HG03442 (cell line): Measurements from ENCODE around the gene CHRNA3.

Source experiments
- ATAC-seq: cut with Tn5 transposase; IDR thresholded peaks from one replicate; pipeline ENCODE4 v1.9.1; 2021; ENCODE audit warnings: mild to moderate bottlenecking, moderate library complexity; ENCODE audit not compliant: unreplicated experiment

Gene CHRNA3

DNA sequence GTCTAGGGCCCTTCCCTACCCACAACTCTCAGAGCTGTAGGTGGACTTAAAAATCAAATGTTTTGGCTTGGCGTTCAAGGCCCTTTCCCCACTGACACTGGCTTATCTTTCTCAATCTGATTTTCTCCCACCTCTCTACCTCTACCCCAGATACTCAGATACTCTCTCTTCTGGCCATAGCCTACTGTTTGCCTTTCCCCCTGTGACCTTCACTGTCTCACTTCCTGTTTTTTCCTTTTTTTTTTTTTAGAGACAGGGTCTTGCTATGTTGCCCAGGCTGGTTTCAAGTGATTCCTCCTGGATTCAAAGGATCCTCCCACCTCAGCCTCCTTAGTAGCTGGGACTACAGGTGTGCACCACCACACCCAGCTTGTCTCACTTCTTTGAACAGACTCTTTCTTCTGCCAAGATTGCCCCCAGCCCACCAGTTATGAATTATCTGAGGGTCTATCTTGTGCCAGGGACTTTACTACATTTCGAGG is 15.6 kb upstream of the CHRNA3 start:
- ATAC-seq = no peak

DNA sequence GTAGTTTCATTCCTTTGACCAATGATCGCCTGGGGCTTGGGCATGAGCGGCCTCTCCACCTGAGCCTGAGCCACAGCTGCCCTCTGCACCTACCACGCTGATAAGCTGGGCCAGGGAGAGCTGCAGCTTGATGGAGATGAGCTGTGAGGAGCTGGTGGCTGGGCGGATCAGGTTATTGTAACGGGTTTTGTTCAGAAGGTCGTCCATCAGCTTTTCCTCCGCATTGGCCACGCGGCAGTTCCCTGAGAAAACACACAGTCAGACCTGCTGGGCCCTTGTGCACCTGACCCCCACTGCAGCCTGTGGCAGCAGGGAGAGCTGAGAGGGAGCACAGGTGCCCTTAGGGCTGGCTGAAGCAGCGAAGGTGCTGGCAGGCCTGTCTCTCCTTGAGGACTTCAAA is 14.6 kb upstream of the CHRNA3 start:
- ATAC-seq = no peak

- ATAC-seq = no peak
These were observed 13.7 kb upstream of the CHRNA3 start for GRCh38 chr15:78634210-78635145.

- no peak for ATAC-seq
These were observed 12.6 kb upstream of the CHRNA3 start for GRCh38 chr15:78633348-78633747.

DNA sequence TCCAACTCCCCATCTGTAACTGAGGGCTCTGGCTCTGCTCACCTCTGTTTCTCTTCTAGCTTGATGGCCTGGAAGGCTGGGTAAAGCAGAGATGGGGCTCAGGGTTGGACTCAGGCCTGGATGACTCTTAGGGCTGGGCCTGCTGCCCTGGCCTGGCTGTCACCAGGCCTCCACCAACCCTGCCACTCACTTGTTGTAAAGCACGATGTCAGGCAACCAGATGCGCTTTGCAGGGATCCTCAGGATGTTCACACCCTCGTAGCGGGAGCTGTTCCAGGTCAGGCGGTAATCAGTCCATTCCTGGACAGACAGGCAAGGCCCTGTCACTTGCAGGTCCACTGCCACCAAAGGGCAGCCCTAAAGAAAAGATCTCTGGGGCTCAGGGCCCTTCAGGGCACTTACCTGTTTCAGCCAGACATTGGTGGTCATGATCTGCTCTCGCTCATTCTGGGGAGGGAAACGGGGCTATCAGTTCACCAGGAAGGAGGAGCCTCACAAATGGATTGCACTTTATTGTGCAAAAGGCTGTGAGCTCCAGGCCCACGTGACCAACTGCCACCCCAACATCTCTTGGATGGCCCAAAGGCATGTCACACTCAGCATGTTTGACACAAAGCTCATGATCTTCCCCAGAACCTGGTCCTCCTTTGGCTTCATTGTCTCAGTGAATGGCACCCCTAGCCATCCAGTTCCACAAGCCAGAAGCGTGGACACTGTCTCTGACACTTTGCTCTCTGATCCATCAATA is 10.3 kb upstream of the CHRNA3 start:
- ATAC-seq = no peak

DNA sequence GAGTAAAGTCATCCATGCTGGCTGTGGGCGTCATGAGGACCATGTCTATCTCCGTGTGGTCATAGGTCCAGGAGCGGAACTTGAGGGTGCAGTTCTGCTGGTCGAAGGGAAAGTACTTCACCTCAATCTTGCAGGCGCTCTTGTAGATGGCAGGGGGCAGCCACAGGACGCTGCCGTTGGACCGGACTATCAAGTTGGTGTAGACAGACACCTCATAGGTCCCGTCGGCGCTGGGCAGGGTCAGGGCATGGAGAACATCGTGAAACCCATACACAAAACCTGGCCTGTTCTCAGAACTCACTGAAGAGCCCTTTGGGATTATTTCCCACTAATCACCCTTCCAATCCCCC is 8.9 kb upstream of the CHRNA3 start:
- no peak for ATAC-seq

GRCh38 chr15:78629031-78629715 is 8.4 kb upstream of the CHRNA3 start:
- no peak for ATAC-seq

DNA sequence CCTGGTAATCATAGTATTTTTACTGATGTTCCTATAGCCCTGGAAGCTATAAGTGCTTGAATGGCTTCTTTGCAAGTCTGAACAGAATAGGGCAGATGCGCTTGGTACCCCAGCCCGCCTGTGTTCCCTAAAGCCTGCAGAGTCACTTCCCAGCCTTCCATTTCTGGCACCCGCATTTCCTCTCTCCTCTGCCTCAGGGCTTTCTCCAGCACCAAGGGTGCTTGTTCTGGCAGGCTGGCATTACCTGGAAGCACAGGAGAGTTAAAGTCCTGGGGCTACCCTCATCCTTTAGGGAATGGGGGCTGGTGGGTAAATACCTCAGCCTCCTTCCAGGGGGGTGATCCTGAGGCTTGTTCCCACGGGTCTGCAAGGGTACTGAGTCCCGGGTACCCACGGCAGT is 7.4 kb upstream of the CHRNA3 start:
- ATAC-seq = no peak

DNA sequence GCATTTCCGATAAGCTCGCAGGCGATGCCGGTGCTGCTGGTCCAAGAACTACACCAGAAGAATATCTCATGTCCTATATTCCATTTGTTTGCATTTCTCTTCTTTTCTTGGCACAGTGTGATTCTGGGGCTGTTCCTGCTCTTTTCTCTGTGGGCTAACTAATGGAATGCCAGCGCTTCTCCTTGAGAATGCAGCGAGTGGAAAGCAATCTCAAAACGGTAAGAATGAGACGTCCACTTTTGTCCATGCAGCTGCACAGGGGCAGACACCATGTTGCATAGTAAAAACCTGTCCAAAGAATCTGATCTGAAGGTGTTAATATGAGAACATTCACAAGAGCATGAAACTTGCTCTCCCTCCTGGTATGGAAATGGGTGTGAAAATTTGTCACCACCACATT is 6.6 kb upstream of the CHRNA3 start:
- no peak for ATAC-seq

DNA sequence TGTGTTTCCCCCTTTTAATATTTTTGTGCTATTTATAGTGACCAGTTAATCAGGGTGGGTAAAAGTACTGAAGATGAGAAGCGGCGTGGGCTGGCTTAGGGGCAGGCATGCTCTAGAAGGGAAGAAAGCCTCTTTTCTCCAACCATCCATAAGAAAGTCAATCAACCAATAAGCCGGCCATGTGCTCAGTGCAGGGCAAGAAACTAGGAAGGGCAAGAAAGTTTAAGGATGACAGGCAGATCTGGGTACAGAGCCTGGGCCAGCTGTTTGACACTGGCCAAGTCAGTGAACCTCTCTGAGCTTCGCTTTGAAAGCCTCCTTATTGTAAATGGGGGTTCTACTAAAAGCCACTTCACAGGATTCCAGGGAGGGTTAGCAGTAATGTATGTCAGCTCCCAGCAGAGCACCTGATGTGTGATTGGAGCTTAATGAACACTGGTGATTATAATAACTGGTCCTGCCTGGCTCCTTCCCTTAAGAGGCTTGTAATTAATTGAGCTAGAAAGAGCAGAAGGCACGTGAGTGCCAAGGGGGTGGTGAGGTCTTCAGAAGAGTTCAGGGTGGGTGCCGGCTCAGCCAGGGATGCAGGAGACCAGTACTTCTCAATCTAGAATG is 5.7 kb upstream of the CHRNA3 start:
- no peak for ATAC-seq

DNA sequence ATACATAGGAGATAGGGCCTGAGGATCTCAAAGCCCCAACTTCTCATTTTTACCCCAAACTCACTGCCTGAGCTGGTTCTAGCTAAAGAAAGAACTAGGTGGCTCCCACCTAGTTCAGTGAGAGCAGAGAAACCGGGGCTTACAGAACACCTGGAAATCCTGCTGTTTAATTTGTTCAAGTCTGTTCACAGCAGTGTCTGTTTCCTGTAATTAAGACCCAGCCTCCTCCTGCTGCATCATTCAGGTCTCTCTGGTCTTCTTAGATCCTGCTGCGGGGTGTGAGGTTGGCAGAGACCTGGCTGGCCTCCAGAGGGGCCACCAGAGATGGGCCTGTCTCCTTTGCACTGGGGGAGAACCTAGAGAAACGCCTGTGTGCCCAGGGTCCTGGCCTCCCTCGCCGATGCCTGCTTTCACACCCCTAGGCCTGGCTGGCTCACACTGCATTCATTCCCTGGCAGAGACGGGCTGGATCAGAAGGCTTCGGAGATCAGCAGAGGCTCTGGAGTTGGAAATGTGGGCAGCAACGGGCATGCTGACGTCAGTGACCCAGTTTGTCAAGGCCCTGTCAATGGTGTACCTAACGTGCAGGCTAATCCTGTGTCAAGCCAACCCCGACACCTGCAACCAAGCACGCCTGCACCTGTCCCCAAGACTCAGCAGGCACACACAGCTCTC is 4.9 kb upstream of the CHRNA3 start:
- ATAC-seq = no peak

GRCh38 chr15:78624651-78625590 is 4.1 kb upstream of the CHRNA3 start:
- ATAC-seq = no peak

- no peak for ATAC-seq
These were observed 3.1 kb upstream of the CHRNA3 start for GRCh38 chr15:78623786-78624497.

GRCh38 chr15:78621810-78622402 is 1.1 kb upstream of the CHRNA3 start:
- no peak for ATAC-seq

DNA sequence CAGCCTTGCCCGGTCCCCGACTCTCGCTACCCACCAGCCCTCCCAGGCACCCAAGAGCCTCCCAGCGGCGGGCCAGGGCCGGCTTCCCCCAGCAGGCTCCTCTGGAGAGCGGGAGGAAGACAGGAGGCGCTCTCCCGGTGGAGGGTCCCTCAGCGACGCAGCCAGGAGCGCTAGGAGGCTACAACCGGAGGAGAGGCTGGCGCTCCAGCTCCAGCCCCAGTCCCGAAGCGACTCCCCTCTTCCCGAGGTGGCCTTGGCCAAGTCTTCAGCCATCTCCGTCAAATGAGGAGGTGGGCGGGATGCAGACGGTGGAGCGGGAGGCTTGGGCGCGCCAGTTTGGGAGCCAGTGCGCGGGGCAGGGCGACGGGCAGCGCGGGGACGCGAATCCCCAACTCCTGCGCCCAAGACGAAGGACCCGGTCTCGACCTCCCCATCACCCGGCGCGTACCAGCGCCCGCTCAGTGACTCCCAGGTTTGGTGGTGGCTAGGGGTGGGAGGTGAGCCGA is 722 bp downstream of the CHRNA3 start:
- ATAC-seq = no peak

- ATAC-seq = no peak
These were observed 1.5 kb downstream of the CHRNA3 start for GRCh38 chr15:78619022-78619950.

GRCh38 chr15:78618490-78618934 is 2.3 kb downstream of the CHRNA3 start:
- ATAC-seq = no peak
